ENCODE measurements around the gene SMYD5. TPM values are rescaled to one million over a fixed set of nuclear protein-coding genes. Genes with fewer than 3 reads are reported as not detected.

The SMYD5 gene
- total RNA-seq, 2 experiments from 2014 or later, result 39.6 to 48.6 TPM

GRCh38 chr2:73263540-73264331, 49.7 kb downstream of the SMYD5 start:
- TF ChIP-seq, protein P1, sequence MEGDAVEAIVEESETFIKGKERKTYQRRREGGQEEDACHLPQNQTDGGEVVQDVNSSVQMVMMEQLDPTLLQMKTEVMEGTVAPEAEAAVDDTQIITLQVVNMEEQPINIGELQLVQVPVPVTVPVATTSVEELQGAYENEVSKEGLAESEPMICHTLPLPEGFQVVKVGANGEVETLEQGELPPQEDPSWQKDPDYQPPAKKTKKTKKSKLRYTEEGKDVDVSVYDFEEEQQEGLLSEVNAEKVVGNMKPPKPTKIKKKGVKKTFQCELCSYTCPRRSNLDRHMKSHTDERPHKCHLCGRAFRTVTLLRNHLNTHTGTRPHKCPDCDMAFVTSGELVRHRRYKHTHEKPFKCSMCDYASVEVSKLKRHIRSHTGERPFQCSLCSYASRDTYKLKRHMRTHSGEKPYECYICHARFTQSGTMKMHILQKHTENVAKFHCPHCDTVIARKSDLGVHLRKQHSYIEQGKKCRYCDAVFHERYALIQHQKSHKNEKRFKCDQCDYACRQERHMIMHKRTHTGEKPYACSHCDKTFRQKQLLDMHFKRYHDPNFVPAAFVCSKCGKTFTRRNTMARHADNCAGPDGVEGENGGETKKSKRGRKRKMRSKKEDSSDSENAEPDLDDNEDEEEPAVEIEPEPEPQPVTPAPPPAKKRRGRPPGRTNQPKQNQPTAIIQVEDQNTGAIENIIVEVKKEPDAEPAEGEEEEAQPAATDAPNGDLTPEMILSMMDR (IDR thresholded peaks at IDR 0.05), result no peak
- H3K4me3 Mint-ChIP-seq, result no peak overlapping the region
- intact Hi-C loops (cut with micrococcal nuclease), result no loop called here
- ATAC-seq, result no peak
- CTCF ChIA-PET, result interaction anchor here (0.9 kb wide), 1 partner anchor 96 kb away, joined by 4 read pairs; no protein-coding TSS in a partner anchor
- no peak for DNase-seq
- POLR2A ChIA-PET, result interaction anchor here (1.2 kb wide), 1 partner anchor 30 kb away, joined by 5 read pairs; the partner anchor contains the start of genes CCT7 and PRADC1
- no peak overlapping the region for H3K27ac Mint-ChIP-seq
- peaks cover 39% of the 10 kb centered on the region for H3K36me3 Mint-ChIP-seq (ENCODE audit: low read depth)
- H3K4me1 Mint-ChIP-seq (ENCODE audit: low read depth), result peaks cover 18% of the 10 kb centered on the region
- H3K27me3 Mint-ChIP-seq, result no peaks in the 10 kb centered on the region
- no peaks in the 10 kb centered on the region for H3K9me3 Mint-ChIP-seq

- POLR2A ChIA-PET, result interaction anchor here (1.2 kb wide), 1 partner anchor 31 kb away, joined by 5 read pairs; the partner anchor contains the start of genes CCT7 and PRADC1
- Mint-ChIP-seq H3K4me3 (no peak overlapping the region), H3K27ac (no peak overlapping the region), H3K4me1 (ENCODE audit: low read depth) (peaks cover 18% of the 10 kb centered on the region), H3K27me3 (no peaks in the 10 kb centered on the region), H3K9me3 (no peaks in the 10 kb centered on the region), H3K36me3 (ENCODE audit: low read depth) (peaks cover 39% of the 10 kb centered on the region)
- intact Hi-C loops (cut with micrococcal nuclease), result no loop called here
- no peak for DNase-seq
- CTCF ChIA-PET, result no interaction called here
- no peak for ATAC-seq
- TF ChIP-seq, protein P1 (IDR thresholded peaks at IDR 0.05), result no peak
These were observed 50.2 kb downstream of the SMYD5 start for GRCh38 chr2:73264332-73264606.

DNA sequence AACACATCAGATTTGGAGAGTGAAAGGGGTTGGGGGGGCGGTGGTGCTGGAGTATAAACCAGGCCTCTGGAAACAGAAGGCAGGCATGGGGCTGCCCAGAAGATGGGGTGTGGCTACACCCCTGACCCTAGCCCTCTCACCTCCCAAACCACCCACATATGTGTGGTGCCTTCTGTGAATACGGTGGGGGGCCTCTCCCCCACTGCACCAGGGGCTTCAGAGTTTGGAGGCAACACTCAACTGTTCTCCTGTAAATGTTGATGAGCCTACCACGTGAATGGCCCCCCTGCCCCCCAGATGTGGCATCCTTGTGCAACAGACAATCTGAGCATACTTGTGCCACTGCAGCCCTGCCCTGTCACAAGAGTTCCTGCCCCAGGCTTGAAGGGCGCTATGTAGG, 50.7 kb downstream of the SMYD5 start:
- ATAC-seq, result no peak
- ChIA-PET POLR2A (no interaction called here), CTCF (no interaction called here)
- Mint-ChIP-seq H3K36me3 (ENCODE audit: low read depth) (peaks cover 35% of the 10 kb centered on the region), H3K9me3 (no peaks in the 10 kb centered on the region), H3K4me1 (ENCODE audit: low read depth) (peaks cover 20% of the 10 kb centered on the region), H3K4me3 (no peak overlapping the region), H3K27me3 (no peaks in the 10 kb centered on the region), H3K27ac (no peak overlapping the region)
- intact Hi-C loops (cut with micrococcal nuclease), result no loop called here
- DNase-seq, result no peak
- TF ChIP-seq, protein P1 (IDR thresholded peaks at IDR 0.05), result no peak

DNA sequence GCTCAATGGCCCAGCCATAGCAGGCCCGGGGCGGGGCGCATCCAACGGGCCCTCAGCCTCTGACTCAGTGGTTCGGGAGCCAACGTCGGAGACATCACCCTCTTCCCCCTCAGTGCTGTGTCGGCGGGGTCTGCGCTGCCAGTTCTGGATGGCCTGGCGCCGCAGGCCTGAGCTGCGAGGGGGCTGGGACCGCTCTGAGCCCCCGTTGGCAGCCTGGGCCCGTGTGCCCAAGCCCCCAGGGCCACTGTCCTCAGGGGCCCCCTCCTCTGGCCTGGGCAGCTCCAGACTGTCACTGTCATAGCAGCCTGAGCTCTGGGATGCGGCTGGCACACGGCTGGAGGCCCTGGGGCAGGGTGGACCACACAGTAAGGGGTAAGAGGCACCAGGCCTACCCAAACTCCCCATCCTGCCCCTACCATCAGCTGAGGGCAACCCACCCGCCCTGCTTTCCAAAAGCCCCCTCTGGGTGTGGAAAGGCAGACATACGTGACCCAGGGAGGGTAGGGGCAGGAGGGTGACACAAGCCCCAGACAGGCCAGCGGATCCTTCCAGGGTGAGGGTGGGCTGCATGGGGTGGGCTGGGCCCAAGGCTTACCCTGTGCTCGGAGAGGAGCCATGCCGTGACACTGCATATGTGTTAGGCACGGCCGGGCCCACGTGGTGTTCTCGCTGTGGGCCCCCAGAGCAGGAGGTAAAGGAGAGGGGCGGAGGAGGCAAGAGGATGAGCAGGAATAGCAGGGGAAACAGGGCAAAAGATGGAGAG, 51.4 kb downstream of the SMYD5 start:
- DNase-seq (no peak), ATAC-seq (no peak)
- Mint-ChIP-seq H3K9me3 (no peaks in the 10 kb centered on the region), H3K4me1 (ENCODE audit: low read depth) (peaks cover 23% of the 10 kb centered on the region), H3K27ac (no peak overlapping the region), H3K36me3 (ENCODE audit: low read depth) (peaks cover 35% of the 10 kb centered on the region), H3K4me3 (no peak overlapping the region), H3K27me3 (no peaks in the 10 kb centered on the region)
- intact Hi-C loops (cut with micrococcal nuclease), result no loop called here
- TF ChIP-seq, protein P1 (IDR thresholded peaks at IDR 0.05), result no peak
- ChIA-PET CTCF (no interaction called here), POLR2A (no interaction called here)
